Vagina (tissue), 2 donors: ENCODE measurements around the gene PSMD10.

ENCODE experiments used
- CTCF ChIP-seq, 3 experiments: fragments of 450-650 bp in 2 of 3; fragments of 200-600 bp in 1 of 3; sonication (generic) in 1 of 3; IDR thresholded peaks; one replicate each; pipeline ENCODE4 v1.5.1; 2017 to 2019; ENCODE audit warnings: antibody characterized with exemption in 3 of 3, mild to moderate bottlenecking in 2 of 3, moderate library complexity in 2 of 3
- POLR2A ChIP-seq, 2 donors: fragments of 450-650 bp; IDR thresholded peaks; one replicate each; pipeline ENCODE4 v1.6.1; 2017; ENCODE audit warnings: antibody characterized with exemption in 2 of 2, mild to moderate bottlenecking in 2 of 2, moderate library complexity in 2 of 2
- POLR2AphosphoS5 ChIP-seq, 2 donors: sonication (generic); formaldehyde crosslinking; IDR thresholded peaks; one replicate each; pipeline ENCODE4 v1.9.0; 2017; ENCODE audit warnings: antibody characterized with exemption in 2 of 2, mild to moderate bottlenecking in 2 of 2, low read depth in 1 of 2; ENCODE audit not compliant: insufficient read depth in 1 of 2

- TF ChIP-seq CTCF (IDR thresholded peaks at IDR 0.05): no peak
- TF ChIP-seq POLR2AphosphoS5 (IDR thresholded peaks at IDR 0.05; ENCODE audit: insufficient read depth in 1 of 2, low read depth in 1 of 2): no peak
- no peak for TF ChIP-seq POLR2A (IDR thresholded peaks at IDR 0.05)
Observed at GRCh38 chrX:108090491-108091263, 665 bp downstream of the PSMD10 start.
